Nephron progenitor cell (in vitro differentiated cells): ENCODE results near the gene RFX8.
A peak's percentile ranks its signal among the peaks of the same experiment; 100 is the strongest.

Experiments
- DNase-seq: peaks from one replicate; pipeline ENCODE4 v3.0.0; 2021
- H3K27ac Mint-ChIP-seq: 2 replicates; pipeline ENCODE4 v1.8.0; 2021; ENCODE audit warnings: mild to moderate bottlenecking, moderate library complexity, mixed read lengths
- H3K27me3 Mint-ChIP-seq: 2 replicates; pipeline ENCODE4 v1.8.0; 2021; ENCODE audit warnings: mild to moderate bottlenecking, low read depth, mixed read lengths; ENCODE audit not compliant: poor library complexity
- H3K36me3 Mint-ChIP-seq: 2 replicates; pipeline ENCODE4 v1.8.0; 2021; ENCODE audit warnings: low read depth, mixed read lengths
- H3K4me1 Mint-ChIP-seq: 2 replicates; pipeline ENCODE4 v1.8.0; 2021; ENCODE audit warnings: mixed read lengths
- H3K4me3 Mint-ChIP-seq: 2 replicates; pipeline ENCODE4 v1.8.0; 2021; ENCODE audit warnings: mild to moderate bottlenecking, moderate library complexity, mixed read lengths
- H3K9me3 Mint-ChIP-seq: 2 replicates; pipeline ENCODE4 v1.8.0; 2021; ENCODE audit warnings: mild to moderate bottlenecking, moderate library complexity, mixed read lengths
- CTCF ChIP-seq: fragments of 200-600 bp; sonication (generic); IDR thresholded peaks from 2 replicates; pipeline ENCODE4 v1.5.0; 2021; ENCODE audit warnings: antibody characterized with exemption

The RFX8 gene

DNA sequence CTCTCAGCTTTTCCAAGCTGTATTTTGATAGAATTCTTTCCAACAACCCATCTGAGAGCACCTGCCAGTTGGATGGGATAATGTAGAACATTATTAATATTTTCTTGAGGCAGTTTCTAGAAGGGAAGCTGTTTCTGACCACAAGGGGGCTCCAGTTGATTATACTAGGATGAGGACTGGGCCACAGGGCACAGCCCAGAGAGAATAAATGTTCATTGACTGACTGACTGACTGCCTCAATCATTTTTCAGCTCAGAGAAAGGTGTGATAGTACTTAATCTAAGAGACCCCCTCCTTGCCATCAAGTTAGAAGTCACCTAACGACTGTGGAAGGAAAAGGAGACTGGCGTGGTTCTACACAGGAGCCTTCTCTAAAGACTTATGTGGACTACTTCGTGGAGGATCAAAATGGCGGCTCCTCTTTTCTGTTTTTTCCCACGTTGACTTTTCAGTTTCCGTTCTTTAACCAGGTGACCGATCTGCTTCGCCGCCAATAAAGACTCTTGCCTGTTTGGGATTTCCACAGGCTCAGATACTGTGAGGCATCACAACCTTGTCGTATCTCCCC is 55.7 kb downstream of the RFX8 start:
- H3K9me3 Mint-ChIP-seq, result peaks cover 8% of the 10 kb centered on the region
- TF ChIP-seq CTCF, result peak; percentile 64
- peaks cover 16% of the 10 kb centered on the region for H3K4me1 Mint-ChIP-seq
- H3K27me3 Mint-ChIP-seq, result peaks cover 22% of the 10 kb centered on the region
- DNase-seq, result peak; percentile 32
- H3K4me3 Mint-ChIP-seq, result no peak overlapping the region
- H3K27ac Mint-ChIP-seq, result no peak overlapping the region
- H3K36me3 Mint-ChIP-seq, result no peaks in the 10 kb centered on the region

DNA sequence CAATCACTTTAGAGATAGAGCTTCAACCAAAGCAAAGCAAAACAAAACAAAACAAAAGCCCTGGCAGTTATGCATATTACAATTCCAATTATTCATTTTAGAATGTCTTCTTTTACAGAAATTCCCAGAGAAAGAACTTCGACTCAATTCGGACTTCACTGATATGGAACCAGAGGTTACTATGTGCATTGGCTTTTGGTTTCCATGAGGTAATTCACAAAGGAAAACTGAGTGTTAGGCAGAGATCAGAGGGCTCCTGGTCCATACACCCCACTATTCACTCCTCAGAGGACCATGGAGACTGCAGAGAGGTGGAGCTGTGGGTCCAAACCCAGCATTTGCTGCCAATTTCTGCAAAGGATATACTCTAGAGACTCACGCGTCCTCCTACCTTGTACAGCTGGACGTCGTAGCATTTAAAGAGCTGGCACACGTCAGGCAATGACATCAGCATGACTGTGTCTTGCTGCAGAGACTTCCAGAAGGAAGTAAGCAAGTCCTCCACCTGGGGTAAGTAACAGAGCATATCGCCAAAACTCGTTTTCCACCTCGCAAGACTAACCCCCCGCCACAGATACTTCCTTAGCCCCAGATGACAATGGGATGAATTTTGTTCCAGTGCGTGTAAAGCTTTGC is 56.3 kb downstream of the RFX8 start:
- H3K27me3 Mint-ChIP-seq, result peaks cover 23% of the 10 kb centered on the region
- no peak for DNase-seq
- peaks cover 8% of the 10 kb centered on the region for H3K9me3 Mint-ChIP-seq
- no peak overlapping the region for H3K27ac Mint-ChIP-seq
- TF ChIP-seq CTCF, result no peak
- no peaks in the 10 kb centered on the region for H3K36me3 Mint-ChIP-seq
- H3K4me3 Mint-ChIP-seq, result no peak overlapping the region
- peaks cover 16% of the 10 kb centered on the region for H3K4me1 Mint-ChIP-seq

- no peak for TF ChIP-seq CTCF
- H3K36me3 Mint-ChIP-seq, result no peaks in the 10 kb centered on the region
- peaks cover 16% of the 10 kb centered on the region for H3K4me1 Mint-ChIP-seq
- no peak for DNase-seq
- H3K27ac Mint-ChIP-seq, result no peak overlapping the region
- H3K9me3 Mint-ChIP-seq, result peaks cover 8% of the 10 kb centered on the region
- H3K4me3 Mint-ChIP-seq, result no peak overlapping the region
- H3K27me3 Mint-ChIP-seq, result peaks cover 29% of the 10 kb centered on the region
These were observed 58.3 kb downstream of the RFX8 start for GRCh38 chr2:101416609-101417008.

DNA sequence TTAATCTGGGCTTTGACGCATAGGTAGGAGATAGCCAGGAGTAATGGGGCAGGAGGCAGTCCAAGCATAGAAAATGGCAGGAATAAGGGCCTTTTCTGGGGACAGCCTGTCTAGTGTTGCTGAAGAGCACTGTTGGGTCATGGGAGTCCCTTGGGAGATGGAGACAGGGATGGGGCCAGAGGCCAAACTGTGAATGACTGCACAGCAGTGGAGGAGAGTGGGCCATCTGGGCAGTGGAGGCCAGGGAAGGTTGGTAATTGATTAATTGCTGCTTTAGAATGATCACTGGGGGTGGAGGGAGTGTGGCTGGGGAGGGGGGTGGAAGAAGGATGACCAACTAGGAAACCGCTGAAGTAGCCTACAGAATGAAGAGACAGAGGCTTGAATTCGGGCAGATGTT is 59.0 kb downstream of the RFX8 start:
- H3K4me1 Mint-ChIP-seq, result peaks cover 16% of the 10 kb centered on the region
- H3K36me3 Mint-ChIP-seq, result no peaks in the 10 kb centered on the region
- no peak for TF ChIP-seq CTCF
- no peak for DNase-seq
- H3K9me3 Mint-ChIP-seq, result peaks cover 8% of the 10 kb centered on the region
- no peak overlapping the region for H3K4me3 Mint-ChIP-seq
- H3K27ac Mint-ChIP-seq, result no peak overlapping the region
- H3K27me3 Mint-ChIP-seq, result peaks cover 29% of the 10 kb centered on the region

DNA sequence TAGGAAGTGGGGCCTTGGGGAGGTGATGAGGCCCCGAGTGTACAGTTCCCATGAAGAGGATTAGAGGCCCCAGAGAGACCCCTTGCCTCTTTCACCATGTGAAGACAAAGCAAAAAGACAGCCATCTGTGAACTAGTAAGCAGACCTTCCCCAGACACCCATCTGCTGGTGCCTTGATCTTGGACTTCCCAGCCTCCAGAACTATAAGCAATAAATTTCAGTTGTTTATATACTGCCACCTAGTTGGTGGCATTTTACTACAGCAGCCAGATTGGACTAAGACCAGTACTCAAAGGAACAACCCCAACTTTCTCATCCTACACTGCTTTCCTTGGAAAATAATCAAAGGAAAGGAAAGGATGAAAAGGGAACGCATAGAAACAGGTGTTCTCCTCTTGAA is 59.7 kb downstream of the RFX8 start:
- H3K9me3 Mint-ChIP-seq, result peaks cover 8% of the 10 kb centered on the region
- H3K27me3 Mint-ChIP-seq, result peaks cover 28% of the 10 kb centered on the region
- no peak overlapping the region for H3K27ac Mint-ChIP-seq
- no peak for DNase-seq
- peaks cover 16% of the 10 kb centered on the region for H3K4me1 Mint-ChIP-seq
- no peak for TF ChIP-seq CTCF
- H3K4me3 Mint-ChIP-seq, result no peak overlapping the region
- no peaks in the 10 kb centered on the region for H3K36me3 Mint-ChIP-seq

DNA sequence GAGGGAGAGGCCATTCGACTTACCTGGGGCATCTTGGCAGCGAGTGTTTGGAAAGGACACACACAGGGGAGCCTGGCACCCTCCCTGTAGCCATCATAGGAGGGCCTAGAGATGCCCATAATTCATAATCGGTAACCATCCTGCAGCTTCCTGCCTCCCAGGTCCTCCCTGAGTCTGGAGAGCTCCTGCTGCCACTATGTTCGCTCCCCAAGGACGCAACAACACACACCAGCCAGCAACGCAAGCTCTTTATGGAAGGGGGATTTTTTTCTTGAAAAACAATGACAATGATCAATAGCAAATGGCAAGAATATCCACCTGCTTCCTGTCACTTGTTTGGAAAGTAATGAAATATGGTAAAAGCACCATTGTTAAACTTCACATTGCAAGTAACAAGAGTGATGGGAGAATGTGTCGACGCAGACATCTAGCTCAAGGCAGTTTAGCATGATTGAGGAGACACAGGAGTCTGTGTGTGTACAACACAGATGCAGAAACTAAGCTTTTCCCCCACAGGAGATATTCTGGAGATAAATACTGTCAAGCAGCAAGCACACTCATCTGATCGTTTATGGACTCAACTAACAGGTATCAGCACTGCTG is 62.7 kb downstream of the RFX8 start:
- Mint-ChIP-seq H3K9me3 (peaks cover 8% of the 10 kb centered on the region), H3K27ac (no peak overlapping the region), H3K36me3 (no peaks in the 10 kb centered on the region), H3K4me1 (peaks cover 16% of the 10 kb centered on the region), H3K4me3 (no peak overlapping the region), H3K27me3 (peaks cover 22% of the 10 kb centered on the region)
- no peak for DNase-seq
- TF ChIP-seq CTCF, result no peak
